B cell (primary cell): ENCODE measurements around the gene IRGM. TPM values are rescaled to one million over a fixed set of nuclear protein-coding genes. Genes with fewer than 3 reads are reported as not detected.

Experiments used
- ATAC-seq: fragments of 200-7000 bp; cut with Tn5 transposase; one replicate; pipeline ENCODE4 v1.10.0; 2021; ENCODE audit warnings: low read depth, mild to moderate bottlenecking, moderate number of reproducible peaks, moderate library complexity
- CTCF ChIA-PET: fragments of 350-600 bp; sonication (Branson Sonifier 250); formaldehyde crosslinking; loops from one replicate; lab custom pipeline; 2021; ENCODE audit warnings: antibody characterized with exemption, inconsistent platforms; lab: Charles Lee
- POLR2A ChIA-PET: fragments of 350-600 bp; sonication (Branson Sonifier 250); formaldehyde crosslinking; loops from one replicate; lab custom pipeline; 2021; ENCODE audit warnings: antibody characterized with exemption; lab: Charles Lee
- DNase-seq: peaks from one replicate; pipeline ENCODE4 v3.0.0; 2013
- H2AFZ ChIP-seq: 2 replicates; pipeline ENCODE4 v1.6.1; 2012; ENCODE audit warnings: mild to moderate bottlenecking, low read depth, low read length; ENCODE audit not compliant: insufficient read depth, poor library complexity, severe bottlenecking
- H3K27ac ChIP-seq, 2 donors: 1 replicate in 1 of 2; 2 replicates in 1 of 2; pipeline ENCODE4 v1.5.1; 2012 to 2013; ENCODE audit warnings: low read length in 2 of 2, mild to moderate bottlenecking in 2 of 2, moderate library complexity in 1 of 2
- H3K27me3 ChIP-seq, 4 experiments: fragments of 200-600 bp in 1 of 4; sonication (generic) in 1 of 4; replicated peaks in 1 of 4; 1 replicate in 2 of 4; 2 replicates in 2 of 4; pipeline versions ENCODE4 v1.6.1 to v1.7.0; 2013 to 2016; ENCODE audit warnings: low read length in 3 of 4, mild to moderate bottlenecking in 2 of 4, mixed read lengths in 1 of 4, moderate library complexity in 1 of 4; ENCODE audit not compliant: insufficient read depth in 4 of 4, control insufficient read depth in 3 of 4; ENCODE audit errors: control extremely low read depth in 1 of 4
- H3K36me3 ChIP-seq, 2 experiments: replicated peaks in 1 of 2; 1 replicate in 1 of 2; 2 replicates in 1 of 2; pipeline versions ENCODE4 v1.6.1 to v1.7.1; 2013; ENCODE audit warnings: low read length in 1 of 2; ENCODE audit not compliant: insufficient read depth in 2 of 2, control insufficient read depth in 1 of 2; ENCODE audit errors: control extremely low read depth in 1 of 2, extremely low read depth in 1 of 2
- H3K4me1 ChIP-seq, 2 donors: fragments of 200-600 bp in 1 of 2; sonication (generic) in 1 of 2; 1 replicate in 1 of 2; 2 replicates in 1 of 2; pipeline versions ENCODE4 v1.5.1 to v1.6.1; 2013 to 2017; ENCODE audit warnings: low read length in 2 of 2; ENCODE audit not compliant: control insufficient read depth in 2 of 2, insufficient read depth in 2 of 2
- H3K4me2 ChIP-seq: replicated peaks from 2 replicates; pipeline ENCODE3; 2012; ENCODE audit warnings: mild to moderate bottlenecking, low read depth, low read length; ENCODE audit not compliant: poor library complexity, severe bottlenecking
- H3K4me3 ChIP-seq, 5 experiments: fragments of 200-600 bp in 1 of 5; sonication (generic) in 1 of 5; 1 replicate in 3 of 5; 2 replicates in 2 of 5; pipeline versions ENCODE4 v1.5.1 to v1.7.0; 2011 to 2016; ENCODE audit warnings: low read length in 4 of 5, mild to moderate bottlenecking in 4 of 5, low read depth in 2 of 5, control low read depth in 1 of 5, moderate library complexity in 1 of 5; ENCODE audit not compliant: insufficient read depth in 1 of 5; ENCODE audit errors: control extremely low read depth in 1 of 5, extremely low read depth in 1 of 5
- H3K79me2 ChIP-seq: fragments of 200-600 bp; sonication (generic); one replicate; pipeline ENCODE4 v1.6.0; 2016; ENCODE audit warnings: low read length; ENCODE audit not compliant: control insufficient read depth, insufficient read depth
- H3K9ac ChIP-seq: fragments of 200-600 bp; sonication (generic); 2 replicates; pipeline ENCODE4 v1.6.1; 2017; ENCODE audit warnings: mild to moderate bottlenecking, low read length, moderate library complexity
- H3K9me3 ChIP-seq, 3 donors: one replicate each; pipeline versions ENCODE4 v1.6.1 to v1.7.1; 2013; ENCODE audit warnings: low read length in 2 of 3; ENCODE audit not compliant: control insufficient read depth in 2 of 3, insufficient read depth in 1 of 3; ENCODE audit errors: control extremely low read depth in 1 of 3
- H4K20me1 ChIP-seq: 2 replicates; pipeline ENCODE4 v1.6.0; 2012; ENCODE audit warnings: mild to moderate bottlenecking, low read length; ENCODE audit not compliant: insufficient read depth, control insufficient read depth, poor library complexity, severe bottlenecking
- H3K27ac Mint-ChIP-seq: one replicate; pipeline ENCODE4 v1.8.0; 2021; ENCODE audit warnings: mixed read lengths
- H3K27me3 Mint-ChIP-seq: one replicate; pipeline ENCODE4 v1.8.0; 2021; ENCODE audit warnings: mixed read lengths
- H3K4me1 Mint-ChIP-seq: one replicate; pipeline ENCODE4 v1.8.0; 2021; ENCODE audit warnings: mixed read lengths
- H3K4me3 Mint-ChIP-seq: one replicate; pipeline ENCODE4 v1.8.0; 2021; ENCODE audit warnings: mixed read lengths
- H3K9me3 Mint-ChIP-seq: one replicate; pipeline ENCODE4 v1.8.0; 2022; ENCODE audit warnings: mixed read lengths; ENCODE audit not compliant: insufficient read depth
- CTCF ChIP-seq: fragments of 200-600 bp; IDR thresholded peaks from one replicate; pipeline ENCODE4 v1.8.0; 2022; ENCODE audit warnings: antibody characterized with exemption, mild to moderate bottlenecking
- EZH2 ChIP-seq: IDR thresholded peaks from 2 replicates; pipeline ENCODE4 v1.6.1; 2012; ENCODE audit warnings: borderline replicate concordance, low read depth, mild to moderate bottlenecking, moderate library complexity, low read length; ENCODE audit not compliant: insufficient read depth, poor library complexity, severe bottlenecking
- WGBS: methylation state at CpG from one replicate; pipeline ENCODE4 v1.1.5; 2013; ENCODE audit warnings: missing lambda C conversion rate; ENCODE audit not compliant: insufficient coverage; 5-methylcytosine and 5-hydroxymethylcytosine counted together
- intact Hi-C: fragments of 100-400 bp; cut with micrococcal nuclease; formaldehyde crosslinking; loops from one replicate; pipeline ENCODE4 v1.10.0; 2022
- polyA plus RNA-seq: library from polyadenylated mRNA; depleted of rRNA; stranded (reverse); fragments of >200 nt; gene quantifications from 2 replicates; pipeline ENCODE4 v1.2.3, GENCODE V29; 2012
- total RNA-seq, 2 donors: library from RNA; stranded (reverse); fragments of 120-200 nt in 1 of 2; gene quantifications; 1 replicate in 1 of 2; 2 replicates in 1 of 2; pipeline versions ENCODE4 v1.2.3 to v1.2.4, GENCODE V29; 2013 to 2022

IRGM gene
- total and polyA plus RNA-seq, 2 donors (not counting 1 experiment from before 2014, with no cell fraction given) = 1.3 to 2.5 TPM

- H3K4me1 Mint-ChIP-seq = no peaks in the 10 kb centered on the region
- Histone ChIP-seq H2AFZ (no peak overlapping the region), H3K4me3 (no peak overlapping the region), H3K9me3 (peaks cover 2 to 19% (median 4%) of the 10 kb centered on the region in 3 donors), H4K20me1 (no peaks in the 10 kb centered on the region), H3K4me2 (no peak overlapping the region), H3K9ac (no peak overlapping the region), H3K4me1 (no peaks in the 10 kb centered on the region), H3K79me2 (no peaks in the 10 kb centered on the region), H3K36me3 (no peaks in the 10 kb centered on the region), H3K27ac (no peak overlapping the region), H3K27me3 (peaks cover 0 to 6% (median 3%) of the 10 kb centered on the region in 4 experiments)
- CTCF ChIA-PET = interaction anchor here (1.4 kb wide), 1 partner anchor 9 kb away, joined by 4 read pairs; no protein-coding TSS in a partner anchor
- intact Hi-C loops = no loop called here
- no peak overlapping the region for H3K27ac Mint-ChIP-seq
- no peak for TF ChIP-seq EZH2
- no peak overlapping the region for H3K4me3 Mint-ChIP-seq
- peaks cover 24% of the 10 kb centered on the region for H3K27me3 Mint-ChIP-seq
- POLR2A ChIA-PET = interaction anchor here (0.6 kb wide), 1 partner anchor 713 kb away, joined by 4 read pairs; no protein-coding TSS in a partner anchor
- DNase-seq (no peak), ATAC-seq (no peak)
- H3K9me3 Mint-ChIP-seq = peaks cover 2% of the 10 kb centered on the region
Measured at GRCh38 chr5:150815010-150815409, 31.3 kb upstream of the IRGM start.

- intact Hi-C loops = no loop called here
- TF ChIP-seq EZH2 = no peak
- TF ChIP-seq CTCF = no peak
- H3K9me3 Mint-ChIP-seq = peaks cover 3% of the 10 kb centered on the region
- no peak overlapping the region for H3K27ac Mint-ChIP-seq
- 79% methylated on average over 2 of the region's 2 CpGs for WGBS
- H2AFZ ChIP-seq = no peak overlapping the region
- ATAC-seq (no peak), DNase-seq (no peak)
- H3K36me3 ChIP-seq = no peaks in the 10 kb centered on the region
- CTCF ChIA-PET = interaction anchor here (1.2 kb wide), 1 partner anchor 15 kb away, joined by 3 read pairs; no protein-coding TSS in a partner anchor
- no peak overlapping the region for H3K9ac ChIP-seq
- no peaks in the 10 kb centered on the region for H3K79me2 ChIP-seq
- no peak overlapping the region for H3K4me3 ChIP-seq
- H3K27me3 ChIP-seq = peaks cover 0 to 6% (median 3%) of the 10 kb centered on the region in 4 experiments
- no peak overlapping the region for H3K4me3 Mint-ChIP-seq
- no peak overlapping the region for H3K4me2 ChIP-seq
- H3K9me3 ChIP-seq = peaks cover 2 to 28% (median 4%) of the 10 kb centered on the region in 3 donors
- POLR2A ChIA-PET = no interaction called here
- H3K4me1 Mint-ChIP-seq = no peaks in the 10 kb centered on the region
- H3K27ac ChIP-seq = no peak overlapping the region
- no peaks in the 10 kb centered on the region for H3K4me1 ChIP-seq
- H3K27me3 Mint-ChIP-seq = peaks cover 32% of the 10 kb centered on the region
- no peaks in the 10 kb centered on the region for H4K20me1 ChIP-seq
Measured at GRCh38 chr5:150816946-150817345, 29.4 kb upstream of the IRGM start.
